ENCODE data around the gene ERMP1. TPM values are rescaled to one million over a fixed set of nuclear protein-coding genes. Genes with fewer than 3 reads are reported as not detected.
"Not testable (repeated sequence)": the region's sequence is repeated elsewhere in the genome, so short reads cannot be mapped to it uniquely, and the experiment has no call there.

The ERMP1 gene
- total RNA-seq, 1 donor from 2014 or later, result 11.0 TPM

- Histone ChIP-seq H3K27me3 (ENCODE audit: control insufficient read depth in 3 of 3, insufficient read depth in 3 of 3, low read length in 3 of 3) (no peaks in the 10 kb centered on the region), H3K9me3 (ENCODE audit: control insufficient read depth in 3 of 3, low read length in 3 of 3) (no peaks in the 10 kb centered on the region), H3K27ac (ENCODE audit: low read depth, low read length) (no peak overlapping the region), H3K4me1 (ENCODE audit: control insufficient read depth in 3 of 3, insufficient read depth in 3 of 3, low read length in 3 of 3) (no peaks in the 10 kb centered on the region), H3K36me3 (ENCODE audit: control insufficient read depth in 3 of 3, insufficient read depth in 3 of 3, low read length in 3 of 3) (peaks cover 13 to 30% (median 23%) of the 10 kb centered on the region in 3 donors), H3K9ac (ENCODE audit: low read depth in 1 of 3, low read length in 3 of 3) (no peak overlapping the region), H3K4me3 (ENCODE audit: low read length in 3 of 3) (no peak overlapping the region)
These were observed 45.7 kb downstream of the ERMP1 start for GRCh38 chr9:5787220-5787619.

GRCh38 chr9:5786370-5787127 lies 46.4 kb downstream of the ERMP1 start:
- Histone ChIP-seq H3K36me3 (ENCODE audit: control insufficient read depth in 3 of 3, insufficient read depth in 3 of 3, low read length in 3 of 3) (peaks cover 13 to 30% (median 24%) of the 10 kb centered on the region in 3 donors), H3K27ac (ENCODE audit: low read depth, low read length) (no peak overlapping the region), H3K4me3 (ENCODE audit: low read length in 3 of 3) (no peak overlapping the region), H3K9ac (ENCODE audit: low read depth in 1 of 3, low read length in 3 of 3) (no peak overlapping the region), H3K27me3 (ENCODE audit: control insufficient read depth in 3 of 3, insufficient read depth in 3 of 3, low read length in 3 of 3) (no peaks in the 10 kb centered on the region), H3K4me1 (ENCODE audit: control insufficient read depth in 3 of 3, insufficient read depth in 3 of 3, low read length in 3 of 3) (no peaks in the 10 kb centered on the region), H3K9me3 (ENCODE audit: control insufficient read depth in 3 of 3, low read length in 3 of 3) (no peaks in the 10 kb centered on the region)

DNA sequence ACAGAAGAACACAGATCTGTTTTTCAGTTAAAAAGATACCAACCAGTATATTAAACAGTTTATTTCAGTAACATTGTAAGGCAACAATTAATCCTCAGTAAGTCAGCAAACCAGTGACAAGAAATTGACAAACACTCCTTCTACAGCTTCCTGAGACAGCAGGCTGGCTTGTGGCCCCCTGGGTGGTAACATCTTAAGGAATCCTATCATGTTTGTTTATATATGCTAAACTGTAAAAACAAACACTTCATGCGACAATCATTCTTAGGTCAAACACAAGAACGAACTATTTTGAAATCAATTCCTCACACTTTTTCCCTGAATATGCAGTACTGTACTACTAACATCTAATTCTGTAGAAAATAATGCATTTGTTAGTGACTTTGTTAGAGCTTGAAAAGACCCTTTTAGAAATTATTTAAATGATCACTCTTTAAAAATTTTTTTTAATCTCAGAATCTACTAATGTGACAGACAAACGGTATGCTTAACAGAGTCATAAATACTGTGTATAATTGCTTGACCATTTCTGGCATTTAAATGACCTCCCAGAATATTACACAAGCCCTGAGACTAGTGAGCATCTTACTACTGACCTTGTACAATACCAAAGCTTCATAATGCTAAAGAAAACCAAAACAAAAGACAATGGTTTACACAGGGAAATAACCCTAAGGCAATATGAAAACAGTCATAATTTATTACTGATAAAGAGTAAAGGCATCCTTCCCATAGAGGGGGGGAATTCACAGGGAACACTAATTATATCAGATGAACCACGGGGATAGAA lies 48.2 kb downstream of the ERMP1 start:
- Histone ChIP-seq H3K9me3 (ENCODE audit: control insufficient read depth in 3 of 3, low read length in 3 of 3) (no peaks in the 10 kb centered on the region), H3K4me1 (ENCODE audit: control insufficient read depth in 3 of 3, insufficient read depth in 3 of 3, low read length in 3 of 3) (no peaks in the 10 kb centered on the region), H3K4me3 (ENCODE audit: low read length in 3 of 3) (no peak overlapping the region), H3K27me3 (ENCODE audit: control insufficient read depth in 3 of 3, insufficient read depth in 3 of 3, low read length in 3 of 3) (no peaks in the 10 kb centered on the region), H3K36me3 (ENCODE audit: control insufficient read depth in 3 of 3, insufficient read depth in 3 of 3, low read length in 3 of 3) (peaks cover 21 to 37% (median 36%) of the 10 kb centered on the region in 3 donors), H3K9ac (ENCODE audit: low read depth in 1 of 3, low read length in 3 of 3) (no peak overlapping the region), H3K27ac (ENCODE audit: low read depth, low read length) (no peak overlapping the region)

DNA sequence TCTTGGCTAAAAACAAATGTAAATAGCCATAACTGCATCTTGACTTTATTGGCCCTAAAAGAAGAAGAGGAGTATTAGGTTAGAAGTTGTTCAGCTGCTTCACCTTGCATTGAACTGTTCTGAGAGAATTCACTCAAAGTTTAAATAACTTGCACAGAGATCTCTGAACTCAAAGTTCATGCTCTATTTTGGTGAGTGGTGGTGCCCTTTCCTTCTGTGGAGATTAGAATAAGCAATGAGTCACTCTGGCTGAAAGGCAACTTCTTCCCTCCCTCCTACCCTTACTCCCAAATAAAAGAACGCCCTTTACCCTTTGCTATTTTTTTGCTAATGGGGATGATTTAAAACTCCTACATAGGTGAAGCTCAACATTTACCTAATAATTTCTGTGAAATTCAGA lies 48.9 kb downstream of the ERMP1 start:
- H3K4me3 ChIP-seq (ENCODE audit: low read length in 3 of 3), result no peak overlapping the region
- no peaks in the 10 kb centered on the region for H3K9me3 ChIP-seq (ENCODE audit: control insufficient read depth in 3 of 3, low read length in 3 of 3)
- H3K9ac ChIP-seq (ENCODE audit: low read depth in 1 of 3, low read length in 3 of 3), result no peak overlapping the region
- H3K4me1 ChIP-seq (ENCODE audit: control insufficient read depth in 3 of 3, insufficient read depth in 3 of 3, low read length in 3 of 3), result no peaks in the 10 kb centered on the region
- no peak overlapping the region for H3K27ac ChIP-seq (ENCODE audit: low read depth, low read length)
- H3K36me3 ChIP-seq (ENCODE audit: control insufficient read depth in 3 of 3, insufficient read depth in 3 of 3, low read length in 3 of 3), result peaks cover 27 to 41% (median 39%) of the 10 kb centered on the region in 3 donors
- no peaks in the 10 kb centered on the region for H3K27me3 ChIP-seq (ENCODE audit: control insufficient read depth in 3 of 3, insufficient read depth in 3 of 3, low read length in 3 of 3)

- H3K9me3 ChIP-seq (ENCODE audit: control insufficient read depth in 3 of 3, low read length in 3 of 3); H3K27ac ChIP-seq (ENCODE audit: low read depth, low read length); H3K27me3 ChIP-seq (ENCODE audit: control insufficient read depth in 3 of 3, insufficient read depth in 3 of 3, low read length in 3 of 3); H3K4me1 ChIP-seq (ENCODE audit: control insufficient read depth in 3 of 3, insufficient read depth in 3 of 3, low read length in 3 of 3); H3K9ac ChIP-seq (ENCODE audit: low read depth in 1 of 3, low read length in 3 of 3); H3K4me3 ChIP-seq (ENCODE audit: low read length in 3 of 3): not testable (repeated sequence)
- H3K36me3 ChIP-seq (ENCODE audit: control insufficient read depth in 3 of 3, insufficient read depth in 3 of 3, low read length in 3 of 3), result peaks cover 33 to 47% (median 45%) of the 10 kb centered on the region in 3 donors
These were observed 49.5 kb downstream of the ERMP1 start for GRCh38 chr9:5783420-5783819.

- H3K4me1 ChIP-seq (ENCODE audit: control insufficient read depth in 3 of 3, insufficient read depth in 3 of 3, low read length in 3 of 3); H3K27ac ChIP-seq (ENCODE audit: low read depth, low read length); H3K9ac ChIP-seq (ENCODE audit: low read depth in 1 of 3, low read length in 3 of 3); H3K4me3 ChIP-seq (ENCODE audit: low read length in 3 of 3); H3K27me3 ChIP-seq (ENCODE audit: control insufficient read depth in 3 of 3, insufficient read depth in 3 of 3, low read length in 3 of 3); H3K9me3 ChIP-seq (ENCODE audit: control insufficient read depth in 3 of 3, low read length in 3 of 3): not testable (repeated sequence)
- peaks cover 23 to 40% (median 36%) of the 10 kb centered on the region in 3 donors for H3K36me3 ChIP-seq (ENCODE audit: control insufficient read depth in 3 of 3, insufficient read depth in 3 of 3, low read length in 3 of 3)
These were observed 53.2 kb downstream of the ERMP1 start for GRCh38 chr9:5779705-5780218.

GRCh38 chr9:5778805-5779204 lies 54.1 kb downstream of the ERMP1 start:
- peaks cover 0 to 8% (median 2%) of the 10 kb centered on the region in 3 donors for H3K9me3 ChIP-seq (ENCODE audit: control insufficient read depth in 3 of 3, low read length in 3 of 3)
- H3K4me1 ChIP-seq (ENCODE audit: control insufficient read depth in 3 of 3, insufficient read depth in 3 of 3, low read length in 3 of 3), result no peaks in the 10 kb centered on the region
- no peak overlapping the region for H3K9ac ChIP-seq (ENCODE audit: low read depth in 1 of 3, low read length in 3 of 3)
- no peak overlapping the region for H3K27ac ChIP-seq (ENCODE audit: low read depth, low read length)
- H3K36me3 ChIP-seq (ENCODE audit: control insufficient read depth in 3 of 3, insufficient read depth in 3 of 3, low read length in 3 of 3), result peaks cover 29 to 49% (median 45%) of the 10 kb centered on the region in 3 donors
- H3K4me3 ChIP-seq (ENCODE audit: low read length in 3 of 3), result peak overlapping the region in 1 of 3 donors; percentile 6
- H3K27me3 ChIP-seq (ENCODE audit: control insufficient read depth in 3 of 3, insufficient read depth in 3 of 3, low read length in 3 of 3), result no peaks in the 10 kb centered on the region

GRCh38 chr9:5773324-5773999 lies 59.5 kb downstream of the ERMP1 start:
- Histone ChIP-seq H3K9ac (ENCODE audit: low read depth in 1 of 3, low read length in 3 of 3) (no peak overlapping the region), H3K9me3 (ENCODE audit: control insufficient read depth in 3 of 3, low read length in 3 of 3) (peaks cover 0 to 3% (median 0%) of the 10 kb centered on the region in 3 donors), H3K4me1 (ENCODE audit: control insufficient read depth in 3 of 3, insufficient read depth in 3 of 3, low read length in 3 of 3) (no peaks in the 10 kb centered on the region), H3K27me3 (ENCODE audit: control insufficient read depth in 3 of 3, insufficient read depth in 3 of 3, low read length in 3 of 3) (no peaks in the 10 kb centered on the region), H3K27ac (ENCODE audit: low read depth, low read length) (no peak overlapping the region), H3K4me3 (ENCODE audit: low read length in 3 of 3) (no peak overlapping the region), H3K36me3 (ENCODE audit: control insufficient read depth in 3 of 3, insufficient read depth in 3 of 3, low read length in 3 of 3) (peaks cover 34 to 54% (median 52%) of the 10 kb centered on the region in 3 donors)

DNA sequence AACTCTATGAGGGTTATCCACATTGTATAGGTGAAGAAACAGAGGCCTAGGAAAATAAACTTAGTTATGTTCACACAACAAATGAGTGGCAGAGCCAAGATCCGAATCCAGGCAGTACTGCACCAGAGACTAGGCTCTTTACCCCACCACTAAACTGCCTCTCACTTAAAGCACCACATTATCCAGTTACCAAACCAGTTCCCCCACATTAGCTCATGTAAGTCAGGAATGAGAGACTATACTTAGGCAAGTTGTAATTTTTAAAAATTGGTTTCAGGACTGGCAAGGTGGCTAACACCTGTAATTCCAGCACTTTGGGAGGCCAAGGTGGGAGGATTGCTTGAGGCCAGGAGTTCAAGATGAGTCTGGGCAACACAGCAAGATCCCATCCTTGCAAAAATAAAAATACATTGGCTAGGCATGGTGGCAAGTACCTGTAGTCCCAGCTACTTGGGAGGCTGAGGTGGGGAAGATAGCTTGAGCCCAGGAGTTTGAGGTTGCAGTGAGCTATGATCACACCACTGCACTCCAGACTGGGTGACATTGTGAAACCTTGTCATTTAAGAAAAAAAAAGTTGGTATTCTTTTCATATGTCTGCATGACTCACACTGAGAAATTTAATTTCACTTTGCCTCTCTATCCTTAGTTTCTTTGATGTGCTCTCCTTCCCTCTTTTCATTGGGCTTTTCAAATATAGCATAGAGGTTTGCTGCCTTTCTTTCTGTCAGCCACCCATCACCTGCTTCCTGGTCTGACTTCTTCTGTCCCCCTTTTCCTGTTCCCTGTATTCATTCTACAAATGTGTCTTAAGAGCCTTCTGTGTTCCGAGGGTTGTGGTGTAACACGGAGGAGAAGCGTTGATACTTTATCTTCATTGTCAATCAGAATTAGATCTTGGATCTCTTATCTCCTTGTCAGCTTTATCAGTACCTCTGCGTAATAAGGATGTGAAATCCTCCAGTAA lies 64.7 kb downstream of the ERMP1 start:
- H3K9me3 ChIP-seq (ENCODE audit: control insufficient read depth in 3 of 3, low read length in 3 of 3), result no peaks in the 10 kb centered on the region
- peaks cover 0 to 4% (median 2%) of the 10 kb centered on the region in 3 donors for H3K4me1 ChIP-seq (ENCODE audit: control insufficient read depth in 3 of 3, insufficient read depth in 3 of 3, low read length in 3 of 3)
- peaks cover 30 to 57% (median 57%) of the 10 kb centered on the region in 3 donors for H3K36me3 ChIP-seq (ENCODE audit: control insufficient read depth in 3 of 3, insufficient read depth in 3 of 3, low read length in 3 of 3)
- H3K27ac ChIP-seq (ENCODE audit: low read depth, low read length), result no peak overlapping the region
- no peak overlapping the region for H3K4me3 ChIP-seq (ENCODE audit: low read length in 3 of 3)
- H3K27me3 ChIP-seq (ENCODE audit: control insufficient read depth in 3 of 3, insufficient read depth in 3 of 3, low read length in 3 of 3), result no peaks in the 10 kb centered on the region
- no peak overlapping the region for H3K9ac ChIP-seq (ENCODE audit: low read depth in 1 of 3, low read length in 3 of 3)
